ENCODE measurements around the gene DAD1. TPM values are rescaled to one million over a fixed set of nuclear protein-coding genes. Genes with fewer than 3 reads are reported as not detected.

DAD1 gene
- total and polyA plus RNA-seq, 8 donors: 36.8 to 236 (median 172) TPM; not detected in 1

GRCh38 chr14:22547948-22548750 is 40.9 kb downstream of the DAD1 start:
- TF ChIP-seq EP300 (IDR thresholded peaks at IDR 0.05): no peak
- no peak for TF ChIP-seq POLR2A (IDR thresholded peaks at IDR 0.05)
- TF ChIP-seq CTCF (IDR thresholded peaks at IDR 0.05): no peak
- intact Hi-C loops (cut with DNase I; ENCODE audit: low total_unique reads): no loop called here
- H3K4me3 ChIP-seq: no peak overlapping the region
- H3K27ac ChIP-seq: peak overlapping the region in 4 of 5 donors; percentile 49 to 75 (median 66)
- peak in 1 of 2 donors; percentile 66 for DNase-seq
- no peaks in the 10 kb centered on the region for H3K9me3 ChIP-seq
- H3K27me3 ChIP-seq: no peaks in the 10 kb centered on the region
- no peaks in the 10 kb centered on the region for H3K36me3 ChIP-seq
- 54 to 71% (median 63%) methylated on average over 7 to 8 of the region's 8 CpGs for WGBS, 5 donors
- H3K4me1 ChIP-seq: peaks cover 16 to 54% (median 40%) of the 10 kb centered on the region in 4 donors

- no peak for TF ChIP-seq POLR2A (IDR thresholded peaks at IDR 0.05)
- no peak for TF ChIP-seq POLR2AphosphoS5 (IDR thresholded peaks at IDR 0.05)
- TF ChIP-seq EP300 (IDR thresholded peaks at IDR 0.05): no peak
- TF ChIP-seq CTCF (IDR thresholded peaks at IDR 0.05): no peak
Measured at GRCh38 chr14:22547313-22547947, 41.6 kb downstream of the DAD1 start.

GRCh38 chr14:22546722-22547071 is 42.3 kb downstream of the DAD1 start:
- no peak for TF ChIP-seq EP300 (IDR thresholded peaks at IDR 0.05)
- TF ChIP-seq CTCF (IDR thresholded peaks at IDR 0.05): no peak
- Histone ChIP-seq H3K27me3 (no peaks in the 10 kb centered on the region), H3K9me3 (no peaks in the 10 kb centered on the region), H3K36me3 (no peaks in the 10 kb centered on the region), H3K27ac (peak overlapping the region in 4 of 5 donors; percentile 49 to 75 (median 66)), H3K4me3 (no peak overlapping the region), H3K4me1 (peaks cover 16 to 54% (median 39%) of the 10 kb centered on the region in 4 donors)
- WGBS, 5 donors: 49 to 92% (median 80%) methylated on average over 3 of the region's 3 CpGs
- no peak for DNase-seq
- intact Hi-C loops (cut with DNase I; ENCODE audit: low total_unique reads): no loop called here

More at GRCh38 chr14:22547313-22547947, 41.6 kb downstream of the DAD1 start:
- H3K27ac ChIP-seq: peak overlapping the region in 4 of 5 donors; percentile 49 to 75 (median 66)
- H3K9me3 ChIP-seq: no peaks in the 10 kb centered on the region
- intact Hi-C loops (cut with DNase I; ENCODE audit: low total_unique reads): no loop called here
- H3K36me3 ChIP-seq: no peaks in the 10 kb centered on the region
- H3K4me3 ChIP-seq: no peak overlapping the region
- no peaks in the 10 kb centered on the region for H3K27me3 ChIP-seq
- DNase-seq: no peak
- WGBS, 5 donors: 51 to 65% (median 57%) methylated on average over 9 of the region's 9 CpGs
- peaks cover 16 to 54% (median 40%) of the 10 kb centered on the region in 4 donors for H3K4me1 ChIP-seq

- Histone ChIP-seq H3K4me3 (no peak overlapping the region), H3K27ac (peak overlapping the region; percentile 39 to 75 (median 62)), H3K9me3 (no peaks in the 10 kb centered on the region), H3K27me3 (no peaks in the 10 kb centered on the region), H3K4me1 (peaks cover 16 to 51% (median 38%) of the 10 kb centered on the region in 4 donors), H3K36me3 (no peaks in the 10 kb centered on the region)
- intact Hi-C loops (cut with DNase I; ENCODE audit: low total_unique reads): no loop called here
- WGBS, 5 donors: 61 to 70% (median 66%) methylated on average over 7 to 9 of the region's 9 CpGs
- DNase-seq: peak in 1 of 2 donors; percentile 72
- TF ChIP-seq CTCF (IDR thresholded peaks at IDR 0.05) (no peak), POLR2AphosphoS5 (IDR thresholded peaks at IDR 0.05) (no peak), POLR2A (IDR thresholded peaks at IDR 0.05) (no peak), EP300 (IDR thresholded peaks at IDR 0.05) (no peak)
Measured at GRCh38 chr14:22545842-22546721, 42.9 kb downstream of the DAD1 start.
